MM.1S (cell line): ENCODE results near the gene S100A4.

ENCODE experiments used
- EZH2 ChIP-seq: fragments of 300-600 bp; sonication (generic); optimal IDR thresholded peaks from 2 replicates; pipeline ENCODE3; 2017; ENCODE audit warnings: low read depth, mild to moderate bottlenecking, antibody characterized with exemption, low read length, mixed read lengths
- EZH2phosphoT487 ChIP-seq: fragments of 300-600 bp; sonication (generic); IDR thresholded peaks from 2 replicates; pipeline ENCODE4 v1.6.1; 2018; ENCODE audit warnings: antibody characterized with exemption, low read length
- TF ChIP-seq, protein P1 (sequence below): fragments of 300-600 bp; sonication (generic); IDR thresholded peaks from 2 replicates; pipeline ENCODE4 v1.5.1; 2016; ENCODE audit warnings: antibody characterized with exemption, low read length, mixed read lengths

DNA sequence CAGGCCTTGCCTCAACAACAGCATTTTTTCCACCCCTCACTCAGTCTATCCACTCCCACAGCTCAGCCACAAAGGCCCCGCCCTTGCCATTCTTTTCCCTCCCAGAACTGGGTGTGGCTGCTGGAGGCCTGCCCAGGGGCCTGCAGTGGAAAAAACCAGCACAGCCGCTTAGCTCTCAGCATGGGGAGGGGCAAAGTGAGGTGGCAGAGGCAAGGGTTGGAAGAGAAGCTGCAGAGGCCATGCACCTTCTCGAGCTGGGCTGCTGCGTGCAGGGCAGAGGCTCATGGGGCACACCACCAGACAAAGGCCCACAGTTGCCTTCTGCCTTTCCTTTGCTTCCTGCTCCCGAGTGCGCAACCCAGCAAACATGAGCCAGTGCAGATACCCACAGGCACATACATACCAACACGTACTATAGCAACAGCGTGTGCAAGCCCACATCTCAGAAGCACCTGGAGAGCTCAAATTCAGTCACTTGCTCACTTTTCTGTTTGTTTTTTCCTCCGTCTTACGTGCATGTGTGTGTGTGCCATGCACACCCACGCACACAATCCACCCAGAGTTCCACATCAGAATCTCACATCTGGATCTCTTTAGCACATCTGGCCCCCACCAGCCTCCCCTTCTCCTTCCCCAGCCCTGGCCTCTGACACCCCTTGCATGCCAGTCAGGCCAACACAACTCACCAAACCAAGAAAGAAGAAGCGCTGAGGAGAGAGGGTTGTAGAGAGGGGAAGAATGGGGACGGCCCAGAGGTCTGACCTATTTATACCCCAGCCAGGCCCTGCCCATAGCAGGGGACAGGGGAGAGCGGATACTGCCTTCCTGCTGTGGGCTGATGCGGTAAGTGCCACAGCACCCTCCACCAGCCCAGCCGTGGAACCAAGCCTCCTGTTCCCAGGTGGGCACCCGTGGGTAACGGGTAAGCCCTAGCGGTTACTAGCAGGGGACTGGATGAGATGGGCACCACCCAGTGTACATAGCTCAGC, at the start of gene S100A4:
- TF ChIP-seq, protein P1, sequence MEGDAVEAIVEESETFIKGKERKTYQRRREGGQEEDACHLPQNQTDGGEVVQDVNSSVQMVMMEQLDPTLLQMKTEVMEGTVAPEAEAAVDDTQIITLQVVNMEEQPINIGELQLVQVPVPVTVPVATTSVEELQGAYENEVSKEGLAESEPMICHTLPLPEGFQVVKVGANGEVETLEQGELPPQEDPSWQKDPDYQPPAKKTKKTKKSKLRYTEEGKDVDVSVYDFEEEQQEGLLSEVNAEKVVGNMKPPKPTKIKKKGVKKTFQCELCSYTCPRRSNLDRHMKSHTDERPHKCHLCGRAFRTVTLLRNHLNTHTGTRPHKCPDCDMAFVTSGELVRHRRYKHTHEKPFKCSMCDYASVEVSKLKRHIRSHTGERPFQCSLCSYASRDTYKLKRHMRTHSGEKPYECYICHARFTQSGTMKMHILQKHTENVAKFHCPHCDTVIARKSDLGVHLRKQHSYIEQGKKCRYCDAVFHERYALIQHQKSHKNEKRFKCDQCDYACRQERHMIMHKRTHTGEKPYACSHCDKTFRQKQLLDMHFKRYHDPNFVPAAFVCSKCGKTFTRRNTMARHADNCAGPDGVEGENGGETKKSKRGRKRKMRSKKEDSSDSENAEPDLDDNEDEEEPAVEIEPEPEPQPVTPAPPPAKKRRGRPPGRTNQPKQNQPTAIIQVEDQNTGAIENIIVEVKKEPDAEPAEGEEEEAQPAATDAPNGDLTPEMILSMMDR, result no peak
- TF ChIP-seq EZH2 (no peak), EZH2phosphoT487 (no peak)
